A673 (cell line): ENCODE measurements around the gene OXSR1.

Experiments
- CTCF ChIP-seq: fragments of 300-800, 200-600 bp; sonication (generic); conservative IDR thresholded peaks from 2 replicates; pipeline ENCODE4 v1.5.1; 2017; ENCODE audit warnings: low read depth, mild to moderate bottlenecking, antibody characterized with exemption, low read length, moderate library complexity, mixed read lengths
- EZH2 ChIP-seq: fragments of 200-600 bp; sonication (generic); IDR thresholded peaks from 2 replicates; pipeline ENCODE4 v1.6.1; 2017; ENCODE audit warnings: borderline replicate concordance, low read depth, mild to moderate bottlenecking, mixed read lengths, antibody characterized with exemption, low read length; ENCODE audit not compliant: poor library complexity, severe bottlenecking

GRCh38 chr3:38270606-38271005 is 105.3 kb downstream of the OXSR1 start:
- TF ChIP-seq CTCF (no peak), EZH2 (no peak)
